HG02610 (cell line): Measurements from ENCODE around the gene FBXO42.
A peak's percentile ranks its signal among the peaks of the same experiment; 100 is the strongest.

ENCODE experiments used
- ATAC-seq: cut with Tn5 transposase; IDR thresholded peaks from one replicate; pipeline ENCODE4 v1.9.1; 2021; ENCODE audit warnings: mild to moderate bottlenecking, moderate library complexity; ENCODE audit not compliant: unreplicated experiment

The FBXO42 gene

DNA sequence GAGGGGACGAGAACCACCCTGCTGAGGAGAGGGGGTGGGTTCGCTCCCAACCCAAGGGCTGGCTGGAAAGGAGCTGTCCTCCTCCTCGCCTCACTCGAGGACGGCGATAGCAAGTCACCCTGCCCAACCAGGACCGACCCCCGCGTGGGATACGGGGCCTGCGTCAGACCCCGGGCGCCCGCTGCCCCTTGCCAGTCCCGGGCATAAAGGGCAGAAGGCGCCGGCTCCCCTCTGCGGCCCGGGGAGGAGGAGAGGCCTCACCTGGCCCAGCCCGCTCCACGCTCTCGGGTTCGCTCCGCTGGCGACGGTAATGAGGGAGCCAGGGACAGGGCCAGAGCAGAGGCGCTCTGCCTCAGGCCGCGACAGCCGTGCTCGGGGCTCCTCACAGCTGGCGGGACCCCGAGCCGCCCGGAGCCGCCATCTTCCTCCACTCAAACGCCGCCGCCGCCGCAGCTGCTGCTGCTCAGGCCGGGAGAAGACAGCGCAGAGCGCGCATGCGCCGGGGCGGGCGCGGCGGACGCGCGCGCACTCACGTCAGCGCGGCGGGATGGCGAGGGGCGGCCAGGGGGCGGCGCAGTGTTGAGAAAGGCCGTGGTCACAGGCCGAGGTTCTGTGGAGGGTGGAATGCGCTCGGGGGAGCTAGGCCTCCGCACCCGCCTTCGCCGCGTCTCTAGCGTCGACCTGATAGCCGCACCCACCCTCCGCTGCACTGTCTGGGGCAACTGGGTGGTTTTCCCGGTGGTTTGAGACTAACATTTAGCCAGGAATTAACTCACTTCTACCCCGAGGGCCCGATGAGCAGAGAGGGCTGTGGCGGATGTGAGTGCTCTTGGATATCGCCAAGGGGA lies at the start of gene FBXO42:
TSS of gene FBXO42 (minus strand) at position 487 of the 848 bp plus-strand sequence. CDS start 37,062 bp downstream, outside the sequence.
- peak; percentile 91 for ATAC-seq

DNA sequence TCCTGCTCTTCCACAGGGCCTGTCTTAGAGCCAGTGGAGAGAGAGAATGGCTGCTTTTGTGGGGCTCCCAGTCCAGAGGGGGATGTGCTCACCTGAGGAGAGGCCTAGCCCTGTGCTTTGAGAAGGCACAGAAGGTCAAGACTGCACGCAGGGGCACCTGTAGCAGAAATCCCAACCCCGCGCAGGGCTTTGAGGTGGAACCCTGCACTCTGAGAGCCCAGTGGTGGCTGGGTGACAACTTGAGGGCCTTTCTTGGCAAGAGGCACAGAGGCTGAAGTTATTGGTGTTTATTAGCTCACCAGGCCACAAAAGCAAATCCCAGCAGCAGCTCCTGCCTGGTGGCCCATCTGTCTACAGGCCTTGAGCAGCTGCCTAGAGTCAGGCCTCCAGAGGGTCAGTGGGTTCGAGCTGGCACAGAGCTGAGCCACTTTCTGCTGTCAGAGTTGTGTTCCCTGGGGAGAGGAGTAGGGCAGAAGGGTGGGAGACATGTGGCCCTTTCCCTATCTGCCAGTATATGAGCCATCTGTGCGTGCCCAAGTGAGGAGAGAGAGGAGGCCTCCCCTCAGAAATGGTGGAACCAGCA lies 46.2 kb upstream of the FBXO42 start:
- ATAC-seq = no peak

DNA sequence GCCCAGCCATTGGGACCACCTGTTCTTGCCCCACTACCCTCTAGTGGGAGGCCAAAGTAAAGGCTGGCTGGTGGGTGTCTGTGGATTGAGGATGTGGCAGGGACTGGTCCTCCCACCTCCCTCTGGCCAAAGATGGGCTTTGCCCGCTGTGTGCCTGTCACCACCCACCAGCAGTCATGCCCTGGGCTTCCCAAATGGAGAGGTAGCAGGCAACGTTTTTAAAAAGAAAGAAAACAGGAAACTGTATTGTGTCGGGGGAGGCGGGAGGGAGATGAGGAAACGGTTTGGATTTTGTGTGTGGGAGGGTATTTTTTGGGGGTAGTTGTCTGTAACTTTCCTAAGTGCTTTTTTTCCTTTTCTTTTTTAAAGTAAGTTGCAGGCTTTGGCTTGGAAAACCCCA lies 44.8 kb upstream of the FBXO42 start:
- ATAC-seq = no peak

- ATAC-seq = no peak
Measured at GRCh38 chr1:16396591-16396990, 44.3 kb upstream of the FBXO42 start.

GRCh38 chr1:16394977-16395376 lies 42.7 kb upstream of the FBXO42 start:
- ATAC-seq = no peak

- ATAC-seq = no peak
Measured at GRCh38 chr1:16393570-16394521, 41.6 kb upstream of the FBXO42 start.

- no peak for ATAC-seq
Measured at GRCh38 chr1:16392740-16393569, 40.7 kb upstream of the FBXO42 start.

- ATAC-seq = no peak
Measured at GRCh38 chr1:16391411-16391810, 39.1 kb upstream of the FBXO42 start.

- no peak for ATAC-seq
Measured at GRCh38 chr1:16387201-16388188, 35.2 kb upstream of the FBXO42 start.

- no peak for ATAC-seq
Measured at GRCh38 chr1:16386454-16387113, 34.3 kb upstream of the FBXO42 start.

- ATAC-seq = no peak
Measured at GRCh38 chr1:16385659-16386453, 33.6 kb upstream of the FBXO42 start.

DNA sequence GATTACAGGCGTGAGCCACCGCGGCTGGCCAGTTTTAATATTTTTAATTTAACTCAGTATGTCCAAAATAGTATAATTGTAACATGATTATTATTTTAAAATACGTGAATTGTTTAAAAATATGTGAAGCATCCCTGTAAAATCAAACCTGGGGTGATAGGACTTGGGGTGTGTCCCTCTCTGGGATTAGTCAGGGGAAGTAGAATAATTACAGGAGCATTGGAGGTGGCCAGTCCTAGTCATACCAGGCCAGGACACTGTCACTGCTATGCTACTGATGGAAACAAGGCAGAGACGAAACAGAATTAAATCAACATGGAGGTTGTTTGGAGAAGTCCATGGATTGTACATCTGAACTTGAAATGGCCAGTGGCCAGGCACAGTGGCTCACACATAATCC lies 31.6 kb upstream of the FBXO42 start:
- no peak for ATAC-seq

- no peak for ATAC-seq
Measured at GRCh38 chr1:16380868-16381267, 28.6 kb upstream of the FBXO42 start.

- no peak for ATAC-seq
Measured at GRCh38 chr1:16378443-16378842, 26.2 kb upstream of the FBXO42 start.

- no peak for ATAC-seq
Measured at GRCh38 chr1:16376971-16377370, 24.7 kb upstream of the FBXO42 start.

- no peak for ATAC-seq
Measured at GRCh38 chr1:16375521-16376340, 23.5 kb upstream of the FBXO42 start.

- ATAC-seq = no peak
Measured at GRCh38 chr1:16374266-16374665, 22.0 kb upstream of the FBXO42 start.
